IMR-90 (cell line): ENCODE measurements around the gene RRP8. TPM values are rescaled to one million over a fixed set of nuclear protein-coding genes. Genes with fewer than 3 reads are reported as not detected.

ENCODE experiments used
- ATAC-seq: fragments of 200-7000 bp; cut with Tn5 transposase; 2 replicates; pipeline ENCODE4 v1.9.1; 2020; ENCODE audit warnings: low read depth, mild to moderate bottlenecking, moderate library complexity
- BruUV-seq: library from RNA; stranded (reverse); fragments of 400-500 nt; replicated peaks from 2 replicates; lab custom pipeline; 2021; lab: Mats Ljungman, UMichigan
- CTCF ChIA-PET: fragments of 300-600 bp; formaldehyde crosslinking; extraction: SDS; loops from one replicate; lab custom pipeline; 2021; ENCODE audit warnings: antibody characterized with exemption; lab: Yijun Ruan, JAX
- POLR2A ChIA-PET: fragments of 300-600 bp; sonication (Branson Sonifier 250); formaldehyde crosslinking; loops from one replicate; lab custom pipeline; 2022; ENCODE audit warnings: antibody characterized with exemption; ENCODE audit not compliant: unreplicated experiment; lab: Charles Lee
- DNase-seq: peaks from one replicate; pipeline ENCODE4 v3.0.0; 2013
- H2AFZ ChIP-seq: replicated peaks from 2 replicates; pipeline ENCODE3; 2013; ENCODE audit warnings: low read length, mild to moderate bottlenecking; ENCODE audit not compliant: poor library complexity
- H2AK5ac ChIP-seq: 2 replicates; pipeline ENCODE4 v1.6.1; 2013; ENCODE audit warnings: low read depth, low read length, inconsistent platforms
- H2AK9ac ChIP-seq: replicated peaks from 2 replicates; pipeline ENCODE3; 2013; ENCODE audit warnings: mild to moderate bottlenecking, low read depth, low read length, moderate library complexity; ENCODE audit not compliant: poor library complexity
- H2BK120ac ChIP-seq: 2 replicates; pipeline ENCODE4 v1.6.1; 2013; ENCODE audit warnings: low read depth, low read length, inconsistent platforms
- H2BK15ac ChIP-seq: 3 replicates; pipeline ENCODE4 v1.6.1; 2013; ENCODE audit warnings: low read depth, low read length, inconsistent platforms
- H2BK20ac ChIP-seq: 2 replicates; pipeline ENCODE4 v1.6.1; 2013; ENCODE audit warnings: low read depth, mild to moderate bottlenecking, inconsistent platforms, low read length, moderate library complexity
- H2BK5ac ChIP-seq: 2 replicates; pipeline ENCODE4 v1.6.1; 2013; ENCODE audit warnings: mild to moderate bottlenecking, low read depth, low read length, inconsistent platforms; ENCODE audit not compliant: poor library complexity, severe bottlenecking
- H3K14ac ChIP-seq: replicated peaks from 2 replicates; pipeline ENCODE4 v1.6.1; 2013; ENCODE audit warnings: low read depth, low read length, inconsistent platforms
- H3K18ac ChIP-seq: 2 replicates; pipeline ENCODE4 v1.6.1; 2013; ENCODE audit warnings: low read depth, low read length, control low read depth
- H3K23ac ChIP-seq: 2 replicates; pipeline ENCODE4 v1.6.1; 2013; ENCODE audit warnings: low read depth, low read length, inconsistent platforms
- H3K27ac ChIP-seq: 2 replicates; pipeline ENCODE4 v1.5.1; 2013; ENCODE audit warnings: mild to moderate bottlenecking, control low read depth, low read length; ENCODE audit not compliant: insufficient read depth
- H3K27me3 ChIP-seq: 2 replicates; pipeline ENCODE4 v1.6.1; 2013; ENCODE audit warnings: low read length; ENCODE audit not compliant: control insufficient read depth, insufficient read depth
- H3K36me3 ChIP-seq: 2 replicates; pipeline ENCODE4 v1.6.1; 2013; ENCODE audit warnings: low read length, mixed read lengths; ENCODE audit not compliant: control insufficient read depth, insufficient read depth
- H3K4ac ChIP-seq: 2 replicates; pipeline ENCODE4 v1.6.1; 2013; ENCODE audit warnings: low read depth, low read length, inconsistent platforms
- H3K4me1 ChIP-seq: 2 replicates; pipeline ENCODE4 v1.6.1; 2013; ENCODE audit warnings: low read length, mixed read lengths; ENCODE audit not compliant: control insufficient read depth, insufficient read depth
- H3K4me2 ChIP-seq: 2 replicates; pipeline ENCODE4 v1.6.1; 2013; ENCODE audit warnings: low read depth, mild to moderate bottlenecking, control low read depth, low read length, moderate library complexity
- H3K4me3 ChIP-seq: 2 replicates; pipeline ENCODE4 v1.5.1; 2013; ENCODE audit warnings: low read depth, mild to moderate bottlenecking, control low read depth, low read length, moderate library complexity; ENCODE audit not compliant: insufficient read depth
- H3K56ac ChIP-seq: 2 replicates; pipeline ENCODE4 v1.6.1; 2013; ENCODE audit warnings: low read length, inconsistent platforms; ENCODE audit not compliant: insufficient read depth; ENCODE audit errors: extremely low read depth
- H3K79me1 ChIP-seq, 2 experiments: 2 replicates each; pipeline ENCODE4 v1.6.1; 2013; ENCODE audit warnings: low read length in 2 of 2, inconsistent platforms in 1 of 2, low read depth in 1 of 2
- H3K9ac ChIP-seq: 2 replicates; pipeline ENCODE4 v1.6.1; 2013; ENCODE audit warnings: low read depth, low read length, control low read depth
- H3K9me1 ChIP-seq: 2 replicates; pipeline ENCODE4 v1.6.1; 2013; ENCODE audit warnings: low read length, inconsistent platforms; ENCODE audit not compliant: insufficient read depth
- H3K9me3 ChIP-seq: 2 replicates; pipeline ENCODE4 v1.6.1; 2013; ENCODE audit warnings: low read length; ENCODE audit not compliant: control insufficient read depth, insufficient read depth
- H4K20me1 ChIP-seq: 2 replicates; pipeline ENCODE4 v1.6.1; 2013; ENCODE audit warnings: low read length, inconsistent platforms; ENCODE audit not compliant: insufficient read depth
- H4K5ac ChIP-seq: 2 replicates; pipeline ENCODE4 v1.6.1; 2013; ENCODE audit warnings: mild to moderate bottlenecking, low read depth, low read length, control low read depth
- H4K8ac ChIP-seq, 2 experiments: 2 replicates each; pipeline ENCODE4 v1.6.1; 2013; ENCODE audit warnings: low read depth in 2 of 2, low read length in 2 of 2, control low read depth in 1 of 2, inconsistent platforms in 1 of 2
- H4K91ac ChIP-seq: 2 replicates; pipeline ENCODE4 v1.6.1; 2013; ENCODE audit warnings: low read depth, low read length, inconsistent platforms; ENCODE audit not compliant: insufficient read depth
- BHLHE40 ChIP-seq: fragments of 150-350 bp; IDR thresholded peaks from 2 replicates; pipeline ENCODE4 v1.6.1; 2016; ENCODE audit warnings: mild to moderate bottlenecking, low read depth, low read length
- MAZ ChIP-seq: IDR thresholded peaks from 2 replicates; pipeline ENCODE4 v1.6.1; 2012; ENCODE audit warnings: low read depth, mild to moderate bottlenecking, low read length, improper control_type of control experiment, moderate library complexity, borderline replicate concordance
- WGBS, 2 experiments: methylation state at CpG; one replicate each; pipeline versions ENCODE4 v1.1.5 to v1.1.7; 2013; ENCODE audit warnings: missing lambda C conversion rate in 2 of 2; ENCODE audit not compliant: insufficient read length in 1 of 2; ENCODE audit errors: extremely low coverage in 2 of 2; 5-methylcytosine and 5-hydroxymethylcytosine counted together
- dilution Hi-C: fragments of 300-500 bp; cut with HindIII; formaldehyde crosslinking; loops from one replicate; pipeline ENCODE4 v1.14.3; 2018; ENCODE audit warnings: low sequenced_read_pairs; ENCODE audit not compliant: unreplicated experiment
- in situ Hi-C: fragments of 300-500 bp; cut with MboI; formaldehyde crosslinking; loops from 3 replicates; pipeline ENCODE4 v1.14.3; 2019; ENCODE audit warnings: low sequenced_read_pairs, inconsistent platforms, mixed read lengths
- intact Hi-C: fragments of 100-400 bp; cut with micrococcal nuclease; formaldehyde crosslinking; loops from 2 replicates; pipeline ENCODE4 v1.10.0; 2022
- polyA plus RNA-seq, 3 experiments: library from polyadenylated mRNA; depleted of rRNA; stranded (reverse); fragments of >200 nt; gene quantifications; 2 replicates each; pipeline ENCODE4 v1.2.3, GENCODE V29; 2012; ENCODE audit warnings: low replicate concordance in 1 of 3
- total RNA-seq: library from RNA; depleted of rRNA; stranded (reverse); fragments of >200 nt; gene quantifications from 2 replicates; pipeline ENCODE4 v1.2.3, GENCODE V29; 2012

RRP8 gene
- total and polyA plus RNA-seq, 2 of the 4 experiments (the other 2 are of a cell fraction): 10.8 to 11.5 TPM

- no peak overlapping the region for H2BK5ac ChIP-seq
- H3K9me1 ChIP-seq: peaks cover 26% of the 10 kb centered on the region
- ChIA-PET CTCF (no interaction called here), POLR2A (no interaction called here)
- peak overlapping the region; percentile 85 for H4K91ac ChIP-seq
- peak overlapping the region; percentile 86 for H2AK9ac ChIP-seq
- peaks cover 4% of the 10 kb centered on the region; the same call in 1 of the 2 replicates for H3K36me3 ChIP-seq
- peak overlapping the region; percentile 68; the same call in 1 of the 2 replicates for H3K18ac ChIP-seq
- 0 out of 2 replicates have a peak, but pooled peaks cover 3% of the 10 kb centered on the region for H3K27me3 ChIP-seq
- peak overlapping the region; percentile 81 for H2BK120ac ChIP-seq
- peaks cover 16% of the 10 kb centered on the region for H3K4me1 ChIP-seq
- DNase-seq (peak; percentile 60), ATAC-seq (peak; percentile 60)
- intact Hi-C loops: no loop called here
- H3K4me3 ChIP-seq: no peak overlapping the region
- peak overlapping the region; percentile 83 for H3K4ac ChIP-seq
- no peak overlapping the region for H3K9ac ChIP-seq
- peak overlapping the region; percentile 64 for H3K14ac ChIP-seq
- H3K79me1 ChIP-seq: peaks cover 5 to 40% of the 10 kb centered on the region in 2 experiments; a peak in 3 of 4 replicates
- TF ChIP-seq MAZ (no peak), BHLHE40 (0 out of 2 replicates have a peak, but pooled peaks have one; percentile 24)
- peak overlapping the region; percentile 75 for H2BK20ac ChIP-seq
- peak overlapping the region; percentile 28; the same call in 1 of the 2 replicates for H4K5ac ChIP-seq
- BruUV-seq: no TSS peak
- H3K4me2 ChIP-seq: peak overlapping the region; percentile 1; the same call in 1 of the 2 replicates
- WGBS, 2 experiments: no CpG with 5 or more reads among the region's 3 CpGs
- H2BK15ac ChIP-seq: peak overlapping the region; percentile 18; the same call in 1 of the 3 replicates
- H2AK5ac ChIP-seq: peak overlapping the region; percentile 88
- dilution Hi-C loops: no loop called here
- peak overlapping the region; percentile 47 to 94; a peak in 3 of 4 replicates for H4K8ac ChIP-seq
- in situ Hi-C loops: no loop called here
- H3K56ac ChIP-seq: peak overlapping the region; percentile 24; the same call in 1 of the 2 replicates
- H3K27ac ChIP-seq: peak overlapping the region; percentile 9; the same call in 1 of the 2 replicates
- H4K20me1 ChIP-seq: peaks cover 5% of the 10 kb centered on the region; the same call in 1 of the 2 replicates
- H3K9me3 ChIP-seq: no peaks in the 10 kb centered on the region
- H2AFZ ChIP-seq: peak overlapping the region; percentile 83
- H3K23ac ChIP-seq: peak overlapping the region; percentile 64; the same call in 1 of the 2 replicates
Measured at GRCh38 chr11:6646576-6646917, 43.1 kb upstream of the RRP8 start.
